WTC11 (cell line): ENCODE results near the gene TMEM130. TPM values are rescaled to one million over a fixed set of nuclear protein-coding genes. Genes with fewer than 3 reads are reported as not detected.
A peak's percentile ranks its signal among the peaks of the same experiment; 100 is the strongest.

ENCODE experiments used
- ATAC-seq: fragments of 200-7000 bp; cut with Tn5 transposase; 2 replicates; pipeline ENCODE4 v1.10.0; 2021; ENCODE audit warnings: mild to moderate bottlenecking, moderate library complexity
- CTCF ChIA-PET: fragments of 300-600 bp; sonication (Branson Sonifier 250); formaldehyde crosslinking; loops from one replicate; lab custom pipeline; 2021; ENCODE audit warnings: antibody characterized with exemption; lab: Charles Lee
- POLR2A ChIA-PET: fragments of 350-600 bp; sonication (Branson Sonifier 250); formaldehyde crosslinking; loops from one replicate; lab custom pipeline; 2021; ENCODE audit warnings: antibody characterized with exemption; lab: Charles Lee
- DNase-seq: peaks from one replicate; pipeline ENCODE4 v3.0.0; 2021; ENCODE audit warnings: low spot score
- H3K27ac Mint-ChIP-seq: 2 replicates; pipeline ENCODE4 v1.8.0; 2021; ENCODE audit warnings: mixed read lengths
- H3K27me3 Mint-ChIP-seq: 2 replicates; pipeline ENCODE4 v1.8.0; 2021; ENCODE audit warnings: low read depth, mild to moderate bottlenecking, moderate library complexity, mixed read lengths
- H3K36me3 Mint-ChIP-seq: 2 replicates; pipeline ENCODE4 v1.8.0; 2021; ENCODE audit warnings: mixed read lengths
- H3K4me1 Mint-ChIP-seq: 2 replicates; pipeline ENCODE4 v1.8.0; 2022; ENCODE audit warnings: mixed read lengths
- H3K4me3 Mint-ChIP-seq: 2 replicates; pipeline ENCODE4 v1.8.0; 2021; ENCODE audit warnings: mild to moderate bottlenecking, moderate library complexity, mixed read lengths
- H3K9me3 Mint-ChIP-seq: 2 replicates; pipeline ENCODE4 v1.8.0; 2021; ENCODE audit warnings: mixed read lengths
- ESRRA ChIP-seq: sonication (generic); formaldehyde crosslinking; IDR thresholded peaks from 2 replicates; pipeline ENCODE4 v1.8.1; 2022; ENCODE audit warnings: mild to moderate bottlenecking, missing genetic modification reagents, borderline replicate concordance
- GABPB1 ChIP-seq: sonication (generic); formaldehyde crosslinking; IDR thresholded peaks from 2 replicates; pipeline ENCODE4 v1.8.1; 2023; ENCODE audit warnings: mild to moderate bottlenecking, missing genetic modification reagents
- IRF2 ChIP-seq: sonication (generic); formaldehyde crosslinking; IDR thresholded peaks from 2 replicates; pipeline ENCODE4 v1.8.0; 2022; ENCODE audit warnings: low read depth, missing genetic modification reagents, borderline replicate concordance
- JAZF1 ChIP-seq: fragments of 250-450 bp; sonication (Bioruptor Pico); IDR thresholded peaks from 2 replicates; pipeline ENCODE4 v1.9.0; 2021; ENCODE audit warnings: moderate library complexity, mild to moderate bottlenecking, inconsistent platforms
- JUN ChIP-seq: sonication (generic); formaldehyde crosslinking; IDR thresholded peaks from 2 replicates; pipeline ENCODE4 v1.8.0; 2023; ENCODE audit warnings: mild to moderate bottlenecking, missing genetic modification reagents
- NR3C1 ChIP-seq: sonication (generic); formaldehyde crosslinking; conservative IDR thresholded peaks from 2 replicates; pipeline ENCODE4 v1.8.1; 2023; ENCODE audit warnings: low read depth, mild to moderate bottlenecking, missing genetic modification reagents
- PRRX2 ChIP-seq: fragments of 250-450 bp; sonication (Bioruptor Pico); IDR thresholded peaks from 2 replicates; pipeline ENCODE4 v1.8.0; 2021; ENCODE audit warnings: mild to moderate bottlenecking
- RELA ChIP-seq: sonication (generic); formaldehyde crosslinking; IDR thresholded peaks from 2 replicates; pipeline ENCODE4 v1.8.1; 2022; ENCODE audit warnings: missing genetic modification reagents, mild to moderate bottlenecking, borderline replicate concordance
- SMAD3 ChIP-seq: sonication (generic); formaldehyde crosslinking; IDR thresholded peaks from 2 replicates; pipeline ENCODE4 v1.8.0; 2022; ENCODE audit warnings: missing genetic modification reagents, mild to moderate bottlenecking, borderline replicate concordance
- ZNF232 ChIP-seq: sonication (generic); formaldehyde crosslinking; IDR thresholded peaks from 2 replicates; pipeline ENCODE4 v1.8.0; 2022; ENCODE audit warnings: mild to moderate bottlenecking, missing genetic modification reagents
- ZNF317 ChIP-seq: sonication (generic); formaldehyde crosslinking; IDR thresholded peaks from 2 replicates; pipeline ENCODE4 v1.8.1; 2023; ENCODE audit warnings: low read depth, mild to moderate bottlenecking, moderate library complexity, missing genetic modification reagents, borderline replicate concordance
- total RNA-seq: library from RNA; stranded (reverse); gene quantifications from 3 replicates; pipeline ENCODE4 v1.2.3, GENCODE V29; 2021
- TF ChIP-seq, protein P1 (sequence below): sonication (generic); formaldehyde crosslinking; IDR thresholded peaks from 2 replicates; pipeline ENCODE4 v1.8.0; 2023; ENCODE audit warnings: missing genetic modification reagents
- TF ChIP-seq, protein P2 (sequence below): sonication (generic); formaldehyde crosslinking; IDR thresholded peaks from 2 replicates; pipeline ENCODE4 v1.8.1; 2022; ENCODE audit warnings: low read depth, missing genetic modification reagents, borderline replicate concordance
- TF ChIP-seq, protein P3 (sequence below): sonication (generic); formaldehyde crosslinking; IDR thresholded peaks from 2 replicates; pipeline ENCODE4 v1.8.1; 2022; ENCODE audit warnings: mild to moderate bottlenecking, missing genetic modification reagents, moderate library complexity, borderline replicate concordance
- TF ChIP-seq, protein P4 (sequence below): sonication (generic); formaldehyde crosslinking; IDR thresholded peaks from 2 replicates; pipeline ENCODE4 v1.8.1; 2023; ENCODE audit warnings: mild to moderate bottlenecking, missing genetic modification reagents, borderline replicate concordance
- TF ChIP-seq, protein P5 (sequence below): sonication (generic); formaldehyde crosslinking; IDR thresholded peaks from 2 replicates; pipeline ENCODE4 v1.8.0; 2022; ENCODE audit warnings: mild to moderate bottlenecking, missing genetic modification reagents
- TF ChIP-seq, protein P6 (sequence below): sonication (generic); formaldehyde crosslinking; IDR thresholded peaks from 2 replicates; pipeline ENCODE4 v1.8.0; 2022; ENCODE audit warnings: mild to moderate bottlenecking, missing genetic modification reagents

TMEM130 gene
- total RNA-seq, 1 experiment from 2014 or later = 3.2 TPM

DNA sequence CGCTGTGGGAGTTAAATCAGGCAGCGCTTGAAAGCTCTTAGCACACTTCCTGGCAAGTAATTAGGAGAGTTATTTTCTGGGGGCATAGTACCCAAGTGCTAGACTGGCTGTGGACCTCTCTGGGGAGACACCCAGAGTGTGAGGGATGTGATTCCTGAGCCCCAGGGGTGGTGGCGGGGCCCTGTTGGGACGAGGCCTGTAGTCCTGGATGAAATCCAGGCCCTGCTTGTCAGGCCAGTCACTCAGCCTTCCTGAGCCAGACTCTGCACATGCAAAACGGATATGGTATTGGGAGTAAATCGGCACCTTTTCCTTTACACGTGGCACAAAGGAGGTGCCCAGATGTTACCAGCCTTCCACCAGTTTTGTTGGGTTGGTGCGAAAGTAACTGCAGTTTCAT, 39.7 kb upstream of the TMEM130 start (continued):
- TF ChIP-seq, protein P1, sequence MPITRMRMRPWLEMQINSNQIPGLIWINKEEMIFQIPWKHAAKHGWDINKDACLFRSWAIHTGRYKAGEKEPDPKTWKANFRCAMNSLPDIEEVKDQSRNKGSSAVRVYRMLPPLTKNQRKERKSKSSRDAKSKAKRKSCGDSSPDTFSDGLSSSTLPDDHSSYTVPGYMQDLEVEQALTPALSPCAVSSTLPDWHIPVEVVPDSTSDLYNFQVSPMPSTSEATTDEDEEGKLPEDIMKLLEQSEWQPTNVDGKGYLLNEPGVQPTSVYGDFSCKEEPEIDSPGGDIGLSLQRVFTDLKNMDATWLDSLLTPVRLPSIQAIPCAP (CRISPR knock-in tag) = no peak
- TF ChIP-seq RELA (CRISPR knock-in tag) (no peak), GABPB1 (CRISPR knock-in tag) (no peak), NR3C1 (CRISPR knock-in tag) (no peak), SMAD3 (no peak), PRRX2 (CRISPR knock-in tag) (no peak), IRF2 (CRISPR knock-in tag) (no peak)
- TF ChIP-seq, protein P2, sequence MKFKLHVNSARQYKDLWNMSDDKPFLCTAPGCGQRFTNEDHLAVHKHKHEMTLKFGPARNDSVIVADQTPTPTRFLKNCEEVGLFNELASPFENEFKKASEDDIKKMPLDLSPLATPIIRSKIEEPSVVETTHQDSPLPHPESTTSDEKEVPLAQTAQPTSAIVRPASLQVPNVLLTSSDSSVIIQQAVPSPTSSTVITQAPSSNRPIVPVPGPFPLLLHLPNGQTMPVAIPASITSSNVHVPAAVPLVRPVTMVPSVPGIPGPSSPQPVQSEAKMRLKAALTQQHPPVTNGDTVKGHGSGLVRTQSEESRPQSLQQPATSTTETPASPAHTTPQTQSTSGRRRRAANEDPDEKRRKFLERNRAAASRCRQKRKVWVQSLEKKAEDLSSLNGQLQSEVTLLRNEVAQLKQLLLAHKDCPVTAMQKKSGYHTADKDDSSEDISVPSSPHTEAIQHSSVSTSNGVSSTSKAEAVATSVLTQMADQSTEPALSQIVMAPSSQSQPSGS (CRISPR knock-in tag) = no peak
- TF ChIP-seq, protein P3, sequence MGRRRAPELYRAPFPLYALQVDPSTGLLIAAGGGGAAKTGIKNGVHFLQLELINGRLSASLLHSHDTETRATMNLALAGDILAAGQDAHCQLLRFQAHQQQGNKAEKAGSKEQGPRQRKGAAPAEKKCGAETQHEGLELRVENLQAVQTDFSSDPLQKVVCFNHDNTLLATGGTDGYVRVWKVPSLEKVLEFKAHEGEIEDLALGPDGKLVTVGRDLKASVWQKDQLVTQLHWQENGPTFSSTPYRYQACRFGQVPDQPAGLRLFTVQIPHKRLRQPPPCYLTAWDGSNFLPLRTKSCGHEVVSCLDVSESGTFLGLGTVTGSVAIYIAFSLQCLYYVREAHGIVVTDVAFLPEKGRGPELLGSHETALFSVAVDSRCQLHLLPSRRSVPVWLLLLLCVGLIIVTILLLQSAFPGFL = no peak

DNA sequence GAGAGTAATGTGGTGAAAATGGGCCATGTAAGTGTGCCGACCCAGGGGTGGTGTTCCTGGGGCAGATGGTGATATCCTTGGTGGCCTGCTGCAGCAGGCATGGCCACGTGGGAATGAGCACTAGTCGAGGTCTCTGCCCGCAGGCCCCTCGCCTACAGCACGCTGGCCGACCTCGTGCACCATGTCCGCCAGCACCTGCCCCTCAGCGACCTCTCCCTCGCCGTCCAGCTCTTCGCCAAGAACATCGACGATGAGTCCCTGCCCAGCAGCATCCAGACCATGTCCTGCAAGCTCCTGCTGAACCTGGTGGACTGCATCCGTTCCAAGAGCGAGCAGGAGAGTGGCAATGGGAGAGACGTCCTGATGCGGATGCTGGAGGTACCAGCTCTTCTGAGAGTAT, 38.8 kb upstream of the TMEM130 start:
- Mint-ChIP-seq H3K4me3 (no peak overlapping the region), H3K36me3 (peaks cover 92% of the 10 kb centered on the region), H3K4me1 (no peaks in the 10 kb centered on the region), H3K9me3 (peaks cover 16% of the 10 kb centered on the region), H3K27ac (no peak overlapping the region), H3K27me3 (no peaks in the 10 kb centered on the region)
- ATAC-seq = no peak
- no peak for TF ChIP-seq RELA (CRISPR knock-in tag)
- no peak for TF ChIP-seq ESRRA (CRISPR knock-in tag)
- no peak for TF ChIP-seq JAZF1 (CRISPR knock-in tag)
- ChIA-PET CTCF (interaction anchor here (0.6 kb wide), 1 partner anchor 157 kb away, joined by 4 read pairs; no protein-coding TSS in a partner anchor), POLR2A (interaction anchor here (0.6 kb wide), 1 partner anchor 547 kb away, joined by 5 read pairs; no protein-coding TSS in a partner anchor)
- DNase-seq = no peak

DNA sequence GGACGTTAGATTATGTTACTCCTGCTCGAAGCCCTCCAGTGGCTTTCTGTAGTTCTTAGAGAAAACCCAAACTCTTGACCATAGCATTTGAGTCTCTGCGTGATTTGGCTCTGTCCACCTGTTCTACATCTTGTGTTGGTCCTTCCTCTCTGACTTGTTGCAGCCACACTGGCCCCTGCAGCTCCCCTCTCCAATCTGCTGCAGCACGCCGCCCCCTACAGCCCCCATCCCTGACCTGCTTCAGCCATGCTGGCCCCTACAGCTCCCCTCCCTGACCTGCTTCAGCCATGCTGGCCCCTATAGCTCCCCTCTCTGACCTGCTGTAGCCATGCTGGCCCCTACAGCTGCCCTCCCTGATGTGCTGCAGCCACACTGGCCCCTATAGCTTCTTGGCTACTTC, 37.8 kb upstream of the TMEM130 start:
- no peaks in the 10 kb centered on the region for H3K27me3 Mint-ChIP-seq
- peaks cover 20% of the 10 kb centered on the region for H3K9me3 Mint-ChIP-seq
- ATAC-seq (peak; percentile 67), DNase-seq (peak; percentile 51)
- CTCF ChIA-PET = interaction anchor here (1.0 kb wide), 1 partner anchor 130 kb away, joined by 3 read pairs; no protein-coding TSS in a partner anchor
- no peaks in the 10 kb centered on the region for H3K4me1 Mint-ChIP-seq
- POLR2A ChIA-PET = no interaction called here
- H3K36me3 Mint-ChIP-seq = peaks cover 90% of the 10 kb centered on the region
- no peak overlapping the region for H3K4me3 Mint-ChIP-seq
- no peak overlapping the region for H3K27ac Mint-ChIP-seq
- TF ChIP-seq JUN (CRISPR knock-in tag) (no peak), ZNF232 (CRISPR knock-in tag) (no peak), ZNF317 (no peak)
- TF ChIP-seq, protein P4, sequence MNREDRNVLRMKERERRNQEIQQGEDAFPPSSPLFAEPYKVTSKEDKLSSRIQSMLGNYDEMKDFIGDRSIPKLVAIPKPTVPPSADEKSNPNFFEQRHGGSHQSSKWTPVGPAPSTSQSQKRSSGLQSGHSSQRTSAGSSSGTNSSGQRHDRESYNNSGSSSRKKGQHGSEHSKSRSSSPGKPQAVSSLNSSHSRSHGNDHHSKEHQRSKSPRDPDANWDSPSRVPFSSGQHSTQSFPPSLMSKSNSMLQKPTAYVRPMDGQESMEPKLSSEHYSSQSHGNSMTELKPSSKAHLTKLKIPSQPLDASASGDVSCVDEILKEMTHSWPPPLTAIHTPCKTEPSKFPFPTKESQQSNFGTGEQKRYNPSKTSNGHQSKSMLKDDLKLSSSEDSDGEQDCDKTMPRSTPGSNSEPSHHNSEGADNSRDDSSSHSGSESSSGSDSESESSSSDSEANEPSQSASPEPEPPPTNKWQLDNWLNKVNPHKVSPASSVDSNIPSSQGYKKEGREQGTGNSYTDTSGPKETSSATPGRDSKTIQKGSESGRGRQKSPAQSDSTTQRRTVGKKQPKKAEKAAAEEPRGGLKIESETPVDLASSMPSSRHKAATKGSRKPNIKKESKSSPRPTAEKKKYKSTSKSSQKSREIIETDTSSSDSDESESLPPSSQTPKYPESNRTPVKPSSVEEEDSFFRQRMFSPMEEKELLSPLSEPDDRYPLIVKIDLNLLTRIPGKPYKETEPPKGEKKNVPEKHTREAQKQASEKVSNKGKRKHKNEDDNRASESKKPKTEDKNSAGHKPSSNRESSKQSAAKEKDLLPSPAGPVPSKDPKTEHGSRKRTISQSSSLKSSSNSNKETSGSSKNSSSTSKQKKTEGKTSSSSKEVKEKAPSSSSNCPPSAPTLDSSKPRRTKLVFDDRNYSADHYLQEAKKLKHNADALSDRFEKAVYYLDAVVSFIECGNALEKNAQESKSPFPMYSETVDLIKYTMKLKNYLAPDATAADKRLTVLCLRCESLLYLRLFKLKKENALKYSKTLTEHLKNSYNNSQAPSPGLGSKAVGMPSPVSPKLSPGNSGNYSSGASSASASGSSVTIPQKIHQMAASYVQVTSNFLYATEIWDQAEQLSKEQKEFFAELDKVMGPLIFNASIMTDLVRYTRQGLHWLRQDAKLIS = no peak
- TF ChIP-seq, protein P5, sequence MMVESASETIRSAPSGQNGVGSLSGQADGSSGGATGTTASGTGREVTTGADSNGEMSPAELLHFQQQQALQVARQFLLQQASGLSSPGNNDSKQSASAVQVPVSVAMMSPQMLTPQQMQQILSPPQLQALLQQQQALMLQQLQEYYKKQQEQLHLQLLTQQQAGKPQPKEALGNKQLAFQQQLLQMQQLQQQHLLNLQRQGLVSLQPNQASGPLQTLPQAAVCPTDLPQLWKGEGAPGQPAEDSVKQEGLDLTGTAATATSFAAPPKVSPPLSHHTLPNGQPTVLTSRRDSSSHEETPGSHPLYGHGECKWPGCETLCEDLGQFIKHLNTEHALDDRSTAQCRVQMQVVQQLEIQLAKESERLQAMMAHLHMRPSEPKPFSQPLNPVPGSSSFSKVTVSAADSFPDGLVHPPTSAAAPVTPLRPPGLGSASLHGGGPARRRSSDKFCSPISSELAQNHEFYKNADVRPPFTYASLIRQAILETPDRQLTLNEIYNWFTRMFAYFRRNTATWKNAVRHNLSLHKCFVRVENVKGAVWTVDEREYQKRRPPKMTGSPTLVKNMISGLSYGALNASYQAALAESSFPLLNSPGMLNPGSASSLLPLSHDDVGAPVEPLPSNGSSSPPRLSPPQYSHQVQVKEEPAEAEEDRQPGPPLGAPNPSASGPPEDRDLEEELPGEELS (CRISPR knock-in tag) = no peak
- TF ChIP-seq, protein P6, sequence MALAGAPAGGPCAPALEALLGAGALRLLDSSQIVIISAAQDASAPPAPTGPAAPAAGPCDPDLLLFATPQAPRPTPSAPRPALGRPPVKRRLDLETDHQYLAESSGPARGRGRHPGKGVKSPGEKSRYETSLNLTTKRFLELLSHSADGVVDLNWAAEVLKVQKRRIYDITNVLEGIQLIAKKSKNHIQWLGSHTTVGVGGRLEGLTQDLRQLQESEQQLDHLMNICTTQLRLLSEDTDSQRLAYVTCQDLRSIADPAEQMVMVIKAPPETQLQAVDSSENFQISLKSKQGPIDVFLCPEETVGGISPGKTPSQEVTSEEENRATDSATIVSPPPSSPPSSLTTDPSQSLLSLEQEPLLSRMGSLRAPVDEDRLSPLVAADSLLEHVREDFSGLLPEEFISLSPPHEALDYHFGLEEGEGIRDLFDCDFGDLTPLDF = no peak
